Gastroesophageal sphincter (tissue), 3 donors: Measurements from ENCODE around the gene DZANK1.

Experiments
- POLR2A ChIP-seq, 2 donors: fragments of 450-650 bp; IDR thresholded peaks; one replicate each; pipeline ENCODE4 v1.6.1; 2017; ENCODE audit warnings: antibody characterized with exemption in 2 of 2, mild to moderate bottlenecking in 2 of 2, moderate library complexity in 1 of 2
- TF ChIP-seq, protein P1 (sequence below), 4 experiments: fragments of 200-600 bp in 2 of 4; fragments of 450-650 bp in 2 of 4; sonication (generic) in 1 of 4; IDR thresholded peaks; one replicate each; pipeline ENCODE4 v1.5.1; 2017 to 2019; ENCODE audit warnings: antibody characterized with exemption in 4 of 4, mild to moderate bottlenecking in 2 of 4, moderate library complexity in 2 of 4

- TF ChIP-seq, protein P1, sequence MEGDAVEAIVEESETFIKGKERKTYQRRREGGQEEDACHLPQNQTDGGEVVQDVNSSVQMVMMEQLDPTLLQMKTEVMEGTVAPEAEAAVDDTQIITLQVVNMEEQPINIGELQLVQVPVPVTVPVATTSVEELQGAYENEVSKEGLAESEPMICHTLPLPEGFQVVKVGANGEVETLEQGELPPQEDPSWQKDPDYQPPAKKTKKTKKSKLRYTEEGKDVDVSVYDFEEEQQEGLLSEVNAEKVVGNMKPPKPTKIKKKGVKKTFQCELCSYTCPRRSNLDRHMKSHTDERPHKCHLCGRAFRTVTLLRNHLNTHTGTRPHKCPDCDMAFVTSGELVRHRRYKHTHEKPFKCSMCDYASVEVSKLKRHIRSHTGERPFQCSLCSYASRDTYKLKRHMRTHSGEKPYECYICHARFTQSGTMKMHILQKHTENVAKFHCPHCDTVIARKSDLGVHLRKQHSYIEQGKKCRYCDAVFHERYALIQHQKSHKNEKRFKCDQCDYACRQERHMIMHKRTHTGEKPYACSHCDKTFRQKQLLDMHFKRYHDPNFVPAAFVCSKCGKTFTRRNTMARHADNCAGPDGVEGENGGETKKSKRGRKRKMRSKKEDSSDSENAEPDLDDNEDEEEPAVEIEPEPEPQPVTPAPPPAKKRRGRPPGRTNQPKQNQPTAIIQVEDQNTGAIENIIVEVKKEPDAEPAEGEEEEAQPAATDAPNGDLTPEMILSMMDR (IDR thresholded peaks at IDR 0.05): no peak
- no peak for TF ChIP-seq POLR2A (IDR thresholded peaks at IDR 0.05)
Observed at GRCh38 chr20:18394363-18394762, 72.5 kb downstream of the DZANK1 start.
